MM.1S (cell line): Measurements from ENCODE around the gene NPLOC4.

Experiments
- EZH2 ChIP-seq: fragments of 300-600 bp; sonication (generic); optimal IDR thresholded peaks from 2 replicates; pipeline ENCODE3; 2017; ENCODE audit warnings: low read depth, mild to moderate bottlenecking, antibody characterized with exemption, low read length, mixed read lengths
- EZH2phosphoT487 ChIP-seq: fragments of 300-600 bp; sonication (generic); IDR thresholded peaks from 2 replicates; pipeline ENCODE4 v1.6.1; 2018; ENCODE audit warnings: antibody characterized with exemption, low read length
- TF ChIP-seq, protein P1 (sequence below): fragments of 300-600 bp; sonication (generic); IDR thresholded peaks from 2 replicates; pipeline ENCODE4 v1.5.1; 2016; ENCODE audit warnings: antibody characterized with exemption, low read length, mixed read lengths

DNA sequence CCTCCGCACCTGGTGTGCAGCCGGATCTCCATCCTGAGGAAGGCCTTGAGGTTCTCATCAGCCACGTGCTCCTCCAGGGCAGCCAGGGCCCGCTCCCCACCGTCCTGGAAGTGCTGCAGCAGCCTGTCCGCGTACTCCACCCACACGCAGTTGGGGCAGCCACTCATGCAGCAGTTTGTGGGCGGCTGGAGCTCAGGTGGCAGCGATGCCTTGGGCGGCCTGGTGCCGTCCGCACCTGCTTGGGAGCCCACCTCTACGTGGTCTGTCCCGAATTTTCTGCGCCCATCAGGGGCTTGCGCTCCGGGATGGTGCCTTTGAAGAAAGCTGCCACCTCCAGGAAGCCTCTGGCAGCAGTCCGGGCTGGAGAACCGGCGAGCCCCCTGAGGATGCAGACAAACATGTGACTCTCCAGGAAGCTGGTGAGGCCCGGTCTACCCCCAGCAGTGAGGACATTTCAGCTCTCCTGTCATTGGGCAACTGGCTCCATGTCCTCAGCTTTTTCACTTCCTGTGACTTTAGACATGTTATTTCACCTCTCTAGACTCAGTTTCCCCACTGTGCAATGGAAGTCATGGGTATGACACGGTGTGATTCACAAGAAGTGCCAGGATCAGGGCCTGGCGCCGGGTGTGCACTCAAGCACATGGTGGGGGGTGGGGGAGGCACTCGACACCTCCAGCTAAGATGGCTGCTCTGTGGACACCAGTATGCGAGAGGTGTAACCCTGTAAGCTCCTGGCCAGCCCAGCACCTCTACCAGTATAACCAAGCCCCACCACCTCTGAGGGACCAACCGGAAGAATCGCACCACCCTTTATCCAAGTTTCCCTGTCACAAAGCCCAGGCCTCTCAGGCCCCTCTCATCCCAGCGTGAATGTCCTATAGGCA is 28.5 kb upstream of the NPLOC4 start:
- TF ChIP-seq, protein P1, sequence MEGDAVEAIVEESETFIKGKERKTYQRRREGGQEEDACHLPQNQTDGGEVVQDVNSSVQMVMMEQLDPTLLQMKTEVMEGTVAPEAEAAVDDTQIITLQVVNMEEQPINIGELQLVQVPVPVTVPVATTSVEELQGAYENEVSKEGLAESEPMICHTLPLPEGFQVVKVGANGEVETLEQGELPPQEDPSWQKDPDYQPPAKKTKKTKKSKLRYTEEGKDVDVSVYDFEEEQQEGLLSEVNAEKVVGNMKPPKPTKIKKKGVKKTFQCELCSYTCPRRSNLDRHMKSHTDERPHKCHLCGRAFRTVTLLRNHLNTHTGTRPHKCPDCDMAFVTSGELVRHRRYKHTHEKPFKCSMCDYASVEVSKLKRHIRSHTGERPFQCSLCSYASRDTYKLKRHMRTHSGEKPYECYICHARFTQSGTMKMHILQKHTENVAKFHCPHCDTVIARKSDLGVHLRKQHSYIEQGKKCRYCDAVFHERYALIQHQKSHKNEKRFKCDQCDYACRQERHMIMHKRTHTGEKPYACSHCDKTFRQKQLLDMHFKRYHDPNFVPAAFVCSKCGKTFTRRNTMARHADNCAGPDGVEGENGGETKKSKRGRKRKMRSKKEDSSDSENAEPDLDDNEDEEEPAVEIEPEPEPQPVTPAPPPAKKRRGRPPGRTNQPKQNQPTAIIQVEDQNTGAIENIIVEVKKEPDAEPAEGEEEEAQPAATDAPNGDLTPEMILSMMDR, result no peak
- no peak for TF ChIP-seq EZH2phosphoT487
- TF ChIP-seq EZH2, result no peak
